HL-60/S4 treated with retinoic acid at 250 ng/mL for 4 days and 3 days (cell line): ENCODE results near the gene SAFB2.

Source experiments
- in situ Hi-C: fragments of 300-500 bp; cut with MboI; formaldehyde crosslinking; loops from 2 replicates; pipeline ENCODE4 v1.7.0; 2022; ENCODE audit warnings: low sequenced_read_pairs

Gene SAFB2

GRCh38 chr19:5622465-5623396 lies at the start of gene SAFB2, which contains the start of gene SAFB:
TSS of gene SAFB2 (minus strand) at chr19:5622776. CDS start at chr19:5622715, 61 bp downstream.
TSS of gene SAFB (plus strand) at chr19:5623083. CDS start at chr19:5623206, 123 bp downstream.
- in situ Hi-C loops, result no loop called here

DNA sequence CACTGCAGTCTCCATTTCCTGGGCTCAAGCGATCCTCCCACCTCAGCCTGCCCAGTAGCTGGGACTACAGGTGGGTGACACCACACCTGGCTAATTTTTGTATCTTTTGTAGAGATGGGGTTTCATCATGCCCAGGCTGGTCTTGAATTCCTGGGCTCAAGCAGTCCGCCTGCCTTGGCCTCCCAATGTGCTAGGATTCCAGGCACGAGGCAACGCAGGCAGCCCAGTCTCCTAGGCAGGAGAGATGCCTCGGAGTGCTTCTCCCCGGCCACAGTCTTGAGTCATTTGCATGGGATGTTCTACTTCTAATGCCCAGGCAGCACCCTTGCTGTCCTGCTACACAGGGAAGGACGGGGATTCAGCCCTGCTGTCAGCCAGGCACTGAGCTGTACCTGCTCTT lies 49.0 kb upstream of the SAFB2 start:
- in situ Hi-C loops, result no loop called here

DNA sequence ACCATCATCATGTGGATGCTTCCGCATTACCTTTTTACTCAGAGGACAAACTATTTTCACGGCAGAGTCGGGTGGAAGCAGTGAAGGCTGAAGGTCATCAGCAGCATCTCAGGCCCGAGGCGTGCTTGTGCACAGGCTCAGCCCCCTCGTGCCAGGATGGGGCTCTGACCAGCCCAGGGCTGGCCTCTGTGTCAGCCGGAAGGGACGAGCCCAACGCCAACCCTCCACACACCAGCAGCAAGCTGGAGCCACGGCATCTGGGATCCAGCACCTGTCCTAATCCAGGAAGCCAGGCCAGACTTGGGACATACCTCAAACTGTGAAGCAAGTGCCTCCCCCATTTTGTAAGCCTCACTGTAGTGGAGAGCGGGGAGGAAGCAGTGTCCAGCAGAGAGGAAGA lies 46.6 kb upstream of the SAFB2 start:
- in situ Hi-C loops, result no loop called here

- in situ Hi-C loops, result no loop called here
Observed at GRCh38 chr19:5667751-5668271, 45.2 kb upstream of the SAFB2 start.

GRCh38 chr19:5666921-5667610 lies 44.5 kb upstream of the SAFB2 start:
- in situ Hi-C loops, result no loop called here

DNA sequence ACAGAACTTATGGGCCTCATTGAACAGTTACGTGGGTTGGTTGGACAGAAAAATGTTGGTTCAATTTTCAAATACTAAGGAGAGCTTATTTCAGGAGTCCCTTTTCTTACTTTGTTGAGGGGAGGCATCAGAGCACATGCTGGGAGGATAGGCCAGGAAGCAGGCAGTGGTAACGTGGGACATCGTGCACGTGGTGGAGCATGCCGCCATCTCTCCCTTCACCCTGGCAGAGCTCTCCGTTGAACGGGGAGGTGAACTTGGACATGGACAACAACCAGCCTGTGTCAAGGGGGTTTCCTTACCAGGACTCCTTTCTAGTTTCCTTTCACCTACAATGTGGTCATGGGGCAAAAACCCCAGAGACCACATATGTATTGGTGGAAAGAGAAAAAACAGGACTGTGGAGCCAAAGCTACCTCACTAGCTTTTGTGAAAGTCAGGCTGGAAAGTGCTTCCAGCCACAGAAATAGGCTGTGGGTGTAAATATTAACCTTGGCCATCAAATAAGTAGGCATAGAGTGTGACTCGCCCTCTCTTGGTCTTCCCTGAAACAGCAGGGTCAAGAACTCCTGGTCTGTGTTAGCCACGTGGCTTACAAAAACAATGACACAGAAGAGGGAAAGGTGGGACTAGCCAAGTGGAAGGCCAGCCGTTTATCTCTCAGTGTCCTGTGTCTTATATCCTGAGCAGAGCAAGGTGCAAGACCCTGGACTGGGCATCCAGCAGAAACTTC lies 43.4 kb upstream of the SAFB2 start:
- in situ Hi-C loops, result no loop called here

- in situ Hi-C loops, result no loop called here
Observed at GRCh38 chr19:5664515-5664914, 41.9 kb upstream of the SAFB2 start.

DNA sequence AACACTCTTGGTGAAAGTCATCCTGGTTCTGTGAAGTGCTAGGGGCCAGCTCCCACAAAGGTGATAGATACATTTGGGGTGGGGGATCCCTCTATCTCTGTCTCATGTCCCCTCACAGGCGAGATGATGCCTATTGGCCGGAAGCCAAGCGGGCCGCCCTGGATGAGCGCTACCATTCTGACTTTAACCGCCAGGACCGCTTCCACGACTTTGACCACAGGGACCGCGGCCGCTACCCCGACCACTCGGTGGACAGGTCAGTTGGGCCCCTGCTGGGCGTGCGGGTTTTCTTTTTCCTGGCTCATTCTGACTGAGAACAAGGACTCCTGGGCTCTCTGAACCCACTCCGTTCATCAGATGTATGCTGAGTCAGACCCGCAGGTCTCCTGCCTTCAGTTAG lies 41.3 kb upstream of the SAFB2 start:
- in situ Hi-C loops, result no loop called here

DNA sequence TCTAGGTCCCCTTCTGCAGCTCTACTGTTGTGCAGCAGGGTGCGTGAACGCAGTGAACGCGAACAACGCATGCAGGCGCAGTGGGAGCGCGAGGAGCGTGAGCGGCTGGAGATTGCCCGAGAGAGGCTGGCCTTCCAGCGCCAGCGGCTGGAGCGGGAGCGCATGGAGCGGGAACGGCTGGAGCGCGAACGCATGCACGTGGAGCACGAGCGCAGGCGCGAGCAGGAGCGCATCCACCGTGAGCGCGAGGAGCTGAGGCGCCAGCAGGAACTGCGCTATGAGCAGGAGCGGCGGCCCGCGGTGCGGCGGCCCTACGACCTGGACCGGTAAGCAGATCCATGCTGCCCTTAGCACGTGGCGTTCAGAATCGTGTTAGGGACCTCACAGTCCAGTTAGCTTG lies 38.9 kb upstream of the SAFB2 start:
- in situ Hi-C loops, result no loop called here

- in situ Hi-C loops, result no loop called here
Observed at GRCh38 chr19:5655412-5655811, 32.8 kb upstream of the SAFB2 start.

DNA sequence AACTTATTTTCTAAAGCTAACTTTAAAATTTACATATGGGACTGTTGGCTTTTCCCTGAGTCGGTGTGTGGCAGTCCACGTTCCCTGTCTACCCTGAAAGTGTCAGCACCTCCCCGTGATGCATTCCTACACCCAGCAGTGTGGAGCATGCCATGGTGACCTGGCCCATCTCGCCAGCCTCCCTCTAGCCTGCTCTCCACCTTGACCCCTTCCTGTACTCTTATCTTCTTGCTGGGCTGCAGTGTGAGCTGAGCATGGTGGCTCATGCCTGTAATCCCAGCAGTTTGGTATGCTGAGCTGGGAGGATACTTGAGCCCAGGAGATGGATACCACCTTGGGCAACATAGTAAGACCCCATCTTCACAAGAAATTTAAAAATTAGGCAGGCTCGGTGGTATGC lies 32.4 kb upstream of the SAFB2 start:
- in situ Hi-C loops, result no loop called here

DNA sequence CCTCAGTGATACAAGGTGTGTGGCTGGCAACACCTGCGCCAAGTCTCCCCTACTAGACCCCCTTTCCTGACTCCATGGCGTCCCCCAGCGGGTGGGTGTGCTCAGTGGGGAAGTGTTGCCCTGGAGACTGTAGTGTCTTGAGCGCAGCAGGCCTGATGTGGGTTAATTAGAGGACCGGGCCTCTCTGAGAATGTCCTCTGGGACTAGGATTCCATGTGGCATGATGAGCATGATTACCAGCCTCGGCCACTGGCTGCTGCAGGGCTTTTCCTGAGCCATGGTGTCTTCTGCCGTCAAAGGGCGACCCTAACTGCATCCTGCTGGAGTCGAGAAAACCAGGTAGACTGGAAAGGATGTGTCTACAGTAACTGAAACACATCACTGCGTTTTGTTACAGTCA lies 29.7 kb upstream of the SAFB2 start:
- in situ Hi-C loops, result no loop called here

GRCh38 chr19:5651361-5651760 lies 28.8 kb upstream of the SAFB2 start:
- in situ Hi-C loops, result no loop called here

GRCh38 chr19:5648464-5648863 lies 25.9 kb upstream of the SAFB2 start:
- in situ Hi-C loops, result no loop called here

GRCh38 chr19:5646703-5647102 lies 24.1 kb upstream of the SAFB2 start:
- in situ Hi-C loops, result no loop called here

- in situ Hi-C loops, result no loop called here
Observed at GRCh38 chr19:5645409-5645808, 22.8 kb upstream of the SAFB2 start.

DNA sequence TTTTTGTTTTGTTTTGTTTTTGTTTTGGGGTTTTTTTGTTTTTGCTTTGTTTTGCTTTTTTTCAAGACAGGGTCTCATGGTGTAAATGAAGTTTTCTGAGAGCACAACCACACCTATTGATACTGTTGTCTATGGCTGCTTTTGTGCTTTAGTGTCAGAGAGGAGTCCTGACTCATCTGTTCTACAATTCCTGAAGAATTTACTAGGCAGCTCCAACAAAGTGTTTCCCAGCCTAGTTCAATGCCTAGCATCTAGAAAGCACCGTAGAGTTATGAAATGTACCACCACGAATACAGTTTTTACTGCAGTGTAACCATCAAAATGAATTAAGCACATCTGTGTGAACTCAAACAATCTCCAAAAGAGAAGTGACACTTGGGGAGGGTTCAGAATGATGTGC lies 21.5 kb upstream of the SAFB2 start:
- in situ Hi-C loops, result no loop called here

- in situ Hi-C loops, result no loop called here
Observed at GRCh38 chr19:5643060-5643459, 20.5 kb upstream of the SAFB2 start.

- in situ Hi-C loops, result no loop called here
Observed at GRCh38 chr19:5642204-5642603, 19.6 kb upstream of the SAFB2 start.

GRCh38 chr19:5641171-5641570 lies 18.6 kb upstream of the SAFB2 start:
- in situ Hi-C loops, result no loop called here

DNA sequence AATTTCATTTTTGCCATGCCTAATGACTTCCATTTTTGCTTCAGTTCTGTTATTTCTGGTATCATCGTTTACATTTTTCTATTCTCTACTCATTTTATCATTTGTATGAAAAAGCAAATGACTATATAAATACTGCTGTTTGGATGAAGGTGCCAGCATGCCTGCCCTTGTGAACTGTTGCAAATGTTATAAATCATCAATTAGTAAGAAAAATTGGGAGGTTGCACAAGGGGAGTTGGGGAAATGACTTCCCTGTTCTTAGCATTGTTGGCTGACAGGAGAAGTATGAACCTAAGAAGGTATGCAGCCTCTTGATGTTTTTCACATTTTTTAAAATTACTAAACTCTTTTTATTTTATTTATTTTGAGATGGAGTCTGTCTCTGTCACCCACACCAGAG lies 15.4 kb upstream of the SAFB2 start:
- in situ Hi-C loops, result no loop called here
